GM18858 (cell line): ENCODE measurements around the gene GCHFR.

Source experiments
- ATAC-seq: cut with Tn5 transposase; IDR thresholded peaks from one replicate; pipeline ENCODE4 v1.9.1; 2021; ENCODE audit not compliant: unreplicated experiment

The GCHFR gene

GRCh38 chr15:40808861-40809450 is 45.1 kb downstream of the GCHFR start:
- ATAC-seq, result no peak

GRCh38 chr15:40812721-40813425 is 49.0 kb downstream of the GCHFR start:
- ATAC-seq, result no peak

GRCh38 chr15:40815042-40815698 is 51.3 kb downstream of the GCHFR start:
- no peak for ATAC-seq
